Right kidney (tissue), 9 donors: ENCODE results near the gene H2AZ2.

Source experiments
- DNase-seq: peaks from one replicate; pipeline ENCODE4 v3.0.0-alpha.2; 2016
- long read RNA-seq, 8 donors: transcript quantifications; one replicate each; lab custom pipeline, GENCODE V29; 2026

Gene H2AZ2
- long read RNA-seq, donor 1, transcript H2AFV-207 (4 exons, 1,041 nt) = minor isoform, 5 of 109 reads
- long read RNA-seq, donor 1, transcript H2AFV-202 (5 exons, 752 nt) = major isoform, 72 of 109 reads
- long read RNA-seq, donor 1, partial matches to known transcripts = 24 of 109 reads
- long read RNA-seq, donor 1, other reads (novel, unspliced or antisense) = 0 of 109 reads
- long read RNA-seq, donor 2, transcript H2AFV-202 (5 exons, 752 nt) = major isoform, 41 of 107 reads
- long read RNA-seq, donor 2, partial matches to known transcripts = 59 of 107 reads
- long read RNA-seq, donor 2, other reads (novel, unspliced or antisense) = 0 of 107 reads
- long read RNA-seq, donor 3, transcript H2AFV-202 (5 exons, 752 nt) = major isoform, 26 of 45 reads
- long read RNA-seq, donor 3, partial matches to known transcripts = 13 of 45 reads
- long read RNA-seq, donor 3, other reads (novel, unspliced or antisense) = 0 of 45 reads
- long read RNA-seq, donor 4, transcript H2AFV-202 (5 exons, 752 nt) = major isoform, 49 of 138 reads
- long read RNA-seq, donor 4, transcript H2AFV-207 (4 exons, 1,041 nt) = minor isoform, 6 of 138 reads
- long read RNA-seq, donor 4, partial matches to known transcripts = 71 of 138 reads
- long read RNA-seq, donor 4, other reads (novel, unspliced or antisense) = 0 of 138 reads
- long read RNA-seq, donor 5, transcript H2AFV-207 (4 exons, 1,041 nt) = minor isoform, 6 of 184 reads
- long read RNA-seq, donor 5, transcript H2AFV-202 (5 exons, 752 nt) = major isoform, 68 of 184 reads
- long read RNA-seq, donor 5, partial matches to known transcripts = 101 of 184 reads
- long read RNA-seq, donor 5, other reads (novel, unspliced or antisense) = 0 of 184 reads
- long read RNA-seq, donor 6, transcript H2AFV-202 (5 exons, 752 nt) = major isoform, 60 of 111 reads
- long read RNA-seq, donor 6, partial matches to known transcripts = 40 of 111 reads
- long read RNA-seq, donor 6, other reads (novel, unspliced or antisense) = 0 of 111 reads
- long read RNA-seq, donor 7, transcript H2AFV-207 (4 exons, 1,041 nt) = minor isoform, 7 of 164 reads
- long read RNA-seq, donor 7, transcript H2AFV-202 (5 exons, 752 nt) = major isoform, 95 of 164 reads
- long read RNA-seq, donor 7, partial matches to known transcripts = 49 of 164 reads
- long read RNA-seq, donor 7, other reads (novel, unspliced or antisense) = 0 of 164 reads
- long read RNA-seq, donor 8, transcript H2AFV-202 (5 exons, 752 nt) = major isoform, 59 of 110 reads
- long read RNA-seq, donor 8, partial matches to known transcripts = 44 of 110 reads
- long read RNA-seq, donor 8, other reads (novel, unspliced or antisense) = 0 of 110 reads

GRCh38 chr7:44847920-44848634 lies at the start of gene H2AZ2:
Gene H2AZ2, minus strand, starts transcription at chr7:44848087. Its CDS starts 116 bp downstream, at chr7:44847971.
- peak; percentile 96 for DNase-seq

GRCh38 chr7:44897309-44897708 lies 49.4 kb upstream of the H2AZ2 start:
- no peak for DNase-seq

GRCh38 chr7:44894888-44895580 lies 47.1 kb upstream of the H2AZ2 start:
- DNase-seq = no peak

- DNase-seq = no peak
Observed at GRCh38 chr7:44893710-44894234, 45.9 kb upstream of the H2AZ2 start.

- no peak for DNase-seq
Observed at GRCh38 chr7:44891791-44892190, 43.9 kb upstream of the H2AZ2 start.

- DNase-seq = no peak
Observed at GRCh38 chr7:44891372-44891771, 43.5 kb upstream of the H2AZ2 start.

- DNase-seq = no peak
Observed at GRCh38 chr7:44889086-44889781, 41.3 kb upstream of the H2AZ2 start.

GRCh38 chr7:44887293-44887692 lies 39.4 kb upstream of the H2AZ2 start:
- no peak for DNase-seq

GRCh38 chr7:44885394-44886317 lies 37.8 kb upstream of the H2AZ2 start, which contains the start of gene PURB:
Gene PURB, minus strand, starts transcription at chr7:44885530. Its CDS starts 182 bp downstream, at chr7:44885348.
- DNase-seq = peak; percentile 91

- peak; percentile 91 for DNase-seq
Observed at GRCh38 chr7:44884621-44885393, 36.9 kb upstream of the H2AZ2 start.

GRCh38 chr7:44883961-44884620 lies 36.2 kb upstream of the H2AZ2 start:
- no peak for DNase-seq

- no peak for DNase-seq
Observed at GRCh38 chr7:44882899-44883298, 35.0 kb upstream of the H2AZ2 start.

- DNase-seq = no peak
Observed at GRCh38 chr7:44881610-44882009, 33.7 kb upstream of the H2AZ2 start.

GRCh38 chr7:44881066-44881600 lies 33.2 kb upstream of the H2AZ2 start:
- no peak for DNase-seq

GRCh38 chr7:44880317-44881018 lies 32.6 kb upstream of the H2AZ2 start:
- no peak for DNase-seq

- DNase-seq = no peak
Observed at GRCh38 chr7:44876393-44876792, 28.5 kb upstream of the H2AZ2 start.
